ENCODE results near the gene OPN3. TPM values are rescaled to one million over a fixed set of nuclear protein-coding genes. Genes with fewer than 3 reads are reported as not detected.

The OPN3 gene
- total and polyA plus RNA-seq, 4 donors: 11.3 to 19.1 (median 15.5) TPM

GRCh38 chr1:241666419-241666818, 26.2 kb upstream of the OPN3 start:
- no peak for DNase-seq (ENCODE audit: low spot score)
- 90% methylated on average over 3 of the region's 3 CpGs for WGBS
- Histone ChIP-seq H3K27ac (ENCODE audit: low read depth in 1 of 2, low read length in 2 of 2) (no peak overlapping the region), H3K36me3 (ENCODE audit: control insufficient read depth in 4 of 4, insufficient read depth in 3 of 4, low read depth in 1 of 4, low read length in 3 of 4) (no peaks in the 10 kb centered on the region), H3K9ac (ENCODE audit: low read depth in 1 of 2, low read length in 2 of 2) (no peak overlapping the region), H3K4me1 (ENCODE audit: control insufficient read depth in 4 of 4, insufficient read depth in 4 of 4, low read length in 3 of 4) (no peaks in the 10 kb centered on the region), H3K4me3 (ENCODE audit: low read depth in 1 of 3, low read length in 3 of 3) (no peak overlapping the region), H3K9me3 (ENCODE audit: control insufficient read depth in 4 of 4, low read length in 3 of 4) (no peaks in the 10 kb centered on the region), H3K27me3 (ENCODE audit: control insufficient read depth in 4 of 4, insufficient read depth in 4 of 4, low read length in 3 of 4) (no peaks in the 10 kb centered on the region)
- TF ChIP-seq JUND (IDR thresholded peaks at IDR 0.05): no peak
- TF ChIP-seq FOXA1 (IDR thresholded peaks at IDR 0.05): no peak
- no peak for TF ChIP-seq GABPA (IDR thresholded peaks at IDR 0.05 in 1 of 2, conservative IDR thresholded peaks at IDR 0.05 in 1 of 2)
- no peak for TF ChIP-seq HNF4G (IDR thresholded peaks at IDR 0.05)
- no peak for TF ChIP-seq SP1 (IDR thresholded peaks at IDR 0.05)
- TF ChIP-seq YY1 (IDR thresholded peaks at IDR 0.05): no peak
- TF ChIP-seq RXRA (IDR thresholded peaks at IDR 0.05): no peak
- TF ChIP-seq HNF4A (conservative IDR thresholded peaks at IDR 0.05): no peak
- TF ChIP-seq, protein P1, sequence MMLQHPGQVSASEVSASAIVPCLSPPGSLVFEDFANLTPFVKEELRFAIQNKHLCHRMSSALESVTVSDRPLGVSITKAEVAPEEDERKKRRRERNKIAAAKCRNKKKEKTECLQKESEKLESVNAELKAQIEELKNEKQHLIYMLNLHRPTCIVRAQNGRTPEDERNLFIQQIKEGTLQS (IDR thresholded peaks at IDR 0.05): no peak
- TF ChIP-seq, protein P2, sequence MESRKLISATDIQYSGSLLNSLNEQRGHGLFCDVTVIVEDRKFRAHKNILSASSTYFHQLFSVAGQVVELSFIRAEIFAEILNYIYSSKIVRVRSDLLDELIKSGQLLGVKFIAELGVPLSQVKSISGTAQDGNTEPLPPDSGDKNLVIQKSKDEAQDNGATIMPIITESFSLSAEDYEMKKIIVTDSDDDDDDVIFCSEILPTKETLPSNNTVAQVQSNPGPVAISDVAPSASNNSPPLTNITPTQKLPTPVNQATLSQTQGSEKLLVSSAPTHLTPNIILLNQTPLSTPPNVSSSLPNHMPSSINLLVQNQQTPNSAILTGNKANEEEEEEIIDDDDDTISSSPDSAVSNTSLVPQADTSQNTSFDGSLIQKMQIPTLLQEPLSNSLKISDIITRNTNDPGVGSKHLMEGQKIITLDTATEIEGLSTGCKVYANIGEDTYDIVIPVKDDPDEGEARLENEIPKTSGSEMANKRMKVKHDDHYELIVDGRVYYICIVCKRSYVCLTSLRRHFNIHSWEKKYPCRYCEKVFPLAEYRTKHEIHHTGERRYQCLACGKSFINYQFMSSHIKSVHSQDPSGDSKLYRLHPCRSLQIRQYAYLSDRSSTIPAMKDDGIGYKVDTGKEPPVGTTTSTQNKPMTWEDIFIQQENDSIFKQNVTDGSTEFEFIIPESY (IDR thresholded peaks at IDR 0.05): no peak
- TF ChIP-seq, protein P3, sequence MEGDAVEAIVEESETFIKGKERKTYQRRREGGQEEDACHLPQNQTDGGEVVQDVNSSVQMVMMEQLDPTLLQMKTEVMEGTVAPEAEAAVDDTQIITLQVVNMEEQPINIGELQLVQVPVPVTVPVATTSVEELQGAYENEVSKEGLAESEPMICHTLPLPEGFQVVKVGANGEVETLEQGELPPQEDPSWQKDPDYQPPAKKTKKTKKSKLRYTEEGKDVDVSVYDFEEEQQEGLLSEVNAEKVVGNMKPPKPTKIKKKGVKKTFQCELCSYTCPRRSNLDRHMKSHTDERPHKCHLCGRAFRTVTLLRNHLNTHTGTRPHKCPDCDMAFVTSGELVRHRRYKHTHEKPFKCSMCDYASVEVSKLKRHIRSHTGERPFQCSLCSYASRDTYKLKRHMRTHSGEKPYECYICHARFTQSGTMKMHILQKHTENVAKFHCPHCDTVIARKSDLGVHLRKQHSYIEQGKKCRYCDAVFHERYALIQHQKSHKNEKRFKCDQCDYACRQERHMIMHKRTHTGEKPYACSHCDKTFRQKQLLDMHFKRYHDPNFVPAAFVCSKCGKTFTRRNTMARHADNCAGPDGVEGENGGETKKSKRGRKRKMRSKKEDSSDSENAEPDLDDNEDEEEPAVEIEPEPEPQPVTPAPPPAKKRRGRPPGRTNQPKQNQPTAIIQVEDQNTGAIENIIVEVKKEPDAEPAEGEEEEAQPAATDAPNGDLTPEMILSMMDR (IDR thresholded peaks at IDR 0.05; ENCODE audit: low read depth, low read length, missing input control): no peak
- TF ChIP-seq EGR1 (IDR thresholded peaks at IDR 0.05; ENCODE audit: low read depth in 2 of 2): no peak
- TF ChIP-seq REST (IDR thresholded peaks at IDR 0.05): no peak
- no peak for TF ChIP-seq FOXA2 (IDR thresholded peaks at IDR 0.05)
- TF ChIP-seq, protein P4, sequence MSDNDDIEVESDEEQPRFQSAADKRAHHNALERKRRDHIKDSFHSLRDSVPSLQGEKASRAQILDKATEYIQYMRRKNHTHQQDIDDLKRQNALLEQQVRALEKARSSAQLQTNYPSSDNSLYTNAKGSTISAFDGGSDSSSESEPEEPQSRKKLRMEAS (IDR thresholded peaks at IDR 0.05): no peak
- no peak for TF ChIP-seq TAF1 (conservative IDR thresholded peaks at IDR 0.05)
